ENCODE results near the gene CELF4.

DNA sequence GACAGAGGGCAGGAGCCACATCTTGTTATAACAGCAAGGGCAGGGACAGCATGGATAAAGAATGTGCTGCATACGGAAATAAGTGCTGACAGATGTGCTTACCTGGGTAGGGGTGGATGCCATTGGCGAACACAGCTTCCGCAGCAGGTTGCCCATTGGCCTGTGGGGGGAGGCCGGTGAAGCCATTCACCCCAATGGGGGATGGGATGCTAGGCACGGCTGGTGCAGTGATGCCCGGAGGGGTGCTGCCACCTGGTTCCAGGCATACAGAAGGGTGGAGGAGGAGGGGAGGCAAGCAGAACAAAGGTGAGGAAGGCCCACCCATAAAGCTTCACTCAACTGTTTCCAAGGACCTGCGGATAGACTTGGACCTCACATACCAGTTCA is 294.9 kb downstream of the CELF4 start:
- TF ChIP-seq, protein P1, sequence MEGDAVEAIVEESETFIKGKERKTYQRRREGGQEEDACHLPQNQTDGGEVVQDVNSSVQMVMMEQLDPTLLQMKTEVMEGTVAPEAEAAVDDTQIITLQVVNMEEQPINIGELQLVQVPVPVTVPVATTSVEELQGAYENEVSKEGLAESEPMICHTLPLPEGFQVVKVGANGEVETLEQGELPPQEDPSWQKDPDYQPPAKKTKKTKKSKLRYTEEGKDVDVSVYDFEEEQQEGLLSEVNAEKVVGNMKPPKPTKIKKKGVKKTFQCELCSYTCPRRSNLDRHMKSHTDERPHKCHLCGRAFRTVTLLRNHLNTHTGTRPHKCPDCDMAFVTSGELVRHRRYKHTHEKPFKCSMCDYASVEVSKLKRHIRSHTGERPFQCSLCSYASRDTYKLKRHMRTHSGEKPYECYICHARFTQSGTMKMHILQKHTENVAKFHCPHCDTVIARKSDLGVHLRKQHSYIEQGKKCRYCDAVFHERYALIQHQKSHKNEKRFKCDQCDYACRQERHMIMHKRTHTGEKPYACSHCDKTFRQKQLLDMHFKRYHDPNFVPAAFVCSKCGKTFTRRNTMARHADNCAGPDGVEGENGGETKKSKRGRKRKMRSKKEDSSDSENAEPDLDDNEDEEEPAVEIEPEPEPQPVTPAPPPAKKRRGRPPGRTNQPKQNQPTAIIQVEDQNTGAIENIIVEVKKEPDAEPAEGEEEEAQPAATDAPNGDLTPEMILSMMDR (conservative IDR thresholded peaks at IDR 0.05) = no peak
- no peak for TF ChIP-seq ZFX (IDR thresholded peaks at IDR 0.05)

All from C4-2B (cell line).